GM12875 (cell line): ENCODE data around the gene ANKHD1.
A peak's percentile ranks its signal among the peaks of the same experiment; 100 is the strongest.

Source experiments
- H3K4me3 ChIP-seq: one replicate; pipeline ENCODE4 v1.5.1; 2011; ENCODE audit warnings: low read depth, low read length, control low read depth
- CTCF ChIP-seq: IDR thresholded peaks from 2 replicates; pipeline ENCODE4 v1.5.1; 2011; ENCODE audit warnings: low read depth, mild to moderate bottlenecking, control low read depth, inconsistent platforms, low read length, moderate library complexity, borderline replicate concordance; ENCODE audit not compliant: insufficient read depth

Gene ANKHD1

GRCh38 chr5:140558542-140558941, 156.9 kb downstream of the ANKHD1 start:
- TF ChIP-seq CTCF, result no peak
- H3K4me3 ChIP-seq, result no peak overlapping the region

DNA sequence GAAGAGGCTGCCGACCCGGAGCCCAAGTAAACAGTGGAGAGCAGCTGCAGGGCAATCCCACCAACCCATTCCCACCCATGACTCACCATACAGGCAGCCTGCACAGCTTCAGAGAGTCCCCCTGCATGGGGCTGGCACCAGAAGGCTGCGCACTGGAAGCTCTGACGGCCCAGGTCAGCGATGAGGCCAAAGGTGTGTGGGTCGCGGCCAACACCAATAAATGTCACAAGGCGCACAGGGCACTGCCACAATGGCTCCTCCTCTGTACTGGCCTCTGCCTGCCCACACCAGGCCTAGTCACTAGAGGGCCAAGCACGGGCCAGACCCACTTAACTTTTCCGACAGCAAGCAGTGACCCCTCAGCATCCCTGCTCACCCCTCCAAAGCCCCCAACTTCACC, 158.6 kb downstream of the ANKHD1 start:
- no peak overlapping the region for H3K4me3 ChIP-seq
- TF ChIP-seq CTCF, result no peak

- no peak overlapping the region for H3K4me3 ChIP-seq
- no peak for TF ChIP-seq CTCF
These were observed 160.3 kb downstream of the ANKHD1 start for GRCh38 chr5:140561753-140562523.

DNA sequence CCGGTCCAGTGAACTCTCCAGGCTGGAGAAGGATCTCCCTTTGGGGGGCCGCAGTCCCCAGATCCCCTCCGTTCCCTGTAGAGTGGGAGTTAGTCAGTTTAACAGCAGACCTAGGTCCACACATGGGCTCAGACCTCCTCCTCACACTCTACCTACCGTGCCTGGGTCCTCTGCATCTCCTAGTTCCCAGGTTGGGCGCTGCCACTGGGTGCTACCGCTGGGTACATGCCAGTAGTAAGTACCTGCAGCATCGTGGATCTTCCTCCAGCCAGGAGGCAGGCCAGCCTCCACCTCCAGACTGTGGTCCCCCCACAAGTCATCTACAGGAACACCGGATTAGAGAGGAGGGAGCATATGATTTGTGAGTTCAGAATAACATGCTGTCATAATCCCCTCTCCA, 162.0 kb downstream of the ANKHD1 start:
- TF ChIP-seq CTCF, result no peak
- peak overlapping the region; percentile 92 for H3K4me3 ChIP-seq

- H3K4me3 ChIP-seq, result peak within 1 kb of the TSS; percentile 92
- no peak for TF ChIP-seq CTCF
These were observed 162.8 kb downstream of the ANKHD1 start, which contains the start of the genes APBB3 and SLC35A4 for GRCh38 chr5:140564196-140565023. Gene APBB3 (minus strand): TSS chr5:140564598. CDS start chr5:140564245, 353 bp downstream. Gene SLC35A4 (plus strand): TSS chr5:140564828. CDS start chr5:140567170, 2,342 bp downstream.

DNA sequence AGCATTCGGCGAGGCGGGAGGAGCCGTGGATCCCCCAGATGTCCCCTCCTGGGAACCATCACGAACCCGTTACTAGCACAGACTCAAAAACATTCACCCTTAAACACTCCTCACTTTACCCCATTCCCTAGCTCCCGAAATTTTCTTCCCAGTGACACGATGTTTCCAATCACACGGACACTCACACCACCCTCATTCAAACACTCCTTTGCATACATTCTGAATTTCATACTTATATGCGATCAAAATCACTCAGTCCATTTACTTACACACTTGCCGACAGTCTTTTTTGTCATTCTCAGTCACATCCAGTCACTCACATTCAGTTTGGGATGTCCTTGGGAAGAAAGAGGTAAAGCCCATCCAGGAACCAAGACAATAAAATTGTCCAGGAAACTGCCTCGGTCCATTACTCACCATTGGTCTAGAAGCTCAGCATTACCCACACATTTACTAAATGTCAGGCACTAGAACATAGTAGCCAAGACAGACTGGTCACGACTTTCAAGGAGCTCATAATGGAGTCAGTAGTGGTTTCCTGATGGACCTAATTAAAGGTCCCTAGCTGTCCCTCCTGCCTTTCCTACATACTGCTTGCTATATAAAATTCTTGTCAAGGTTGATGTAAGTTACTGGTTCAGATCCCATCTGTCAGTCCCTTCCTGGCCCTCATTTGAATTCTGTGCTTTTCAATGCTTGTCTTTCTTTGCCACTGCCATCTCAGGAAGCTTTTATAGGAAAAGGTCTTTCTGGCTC, 163.6 kb downstream of the ANKHD1 start:
- TF ChIP-seq CTCF, result no peak
- peak overlapping the region; percentile 92 for H3K4me3 ChIP-seq
